PC-3 (cell line): ENCODE results near the gene XAGE1B.

ENCODE experiments used
- EZH2 ChIP-seq: fragments of 300-600 bp; sonication (generic); IDR thresholded peaks from one replicate; pipeline ENCODE4 v1.6.1; 2017; ENCODE audit warnings: antibody characterized with exemption, mild to moderate bottlenecking, low read length; ENCODE audit not compliant: unreplicated experiment
- TF ChIP-seq, protein P1 (sequence below): fragments of 300-600 bp; sonication (generic); conservative IDR thresholded peaks from 2 replicates; pipeline ENCODE4 v1.5.1; 2017; ENCODE audit warnings: antibody characterized with exemption, low read depth, mild to moderate bottlenecking, low read length

DNA sequence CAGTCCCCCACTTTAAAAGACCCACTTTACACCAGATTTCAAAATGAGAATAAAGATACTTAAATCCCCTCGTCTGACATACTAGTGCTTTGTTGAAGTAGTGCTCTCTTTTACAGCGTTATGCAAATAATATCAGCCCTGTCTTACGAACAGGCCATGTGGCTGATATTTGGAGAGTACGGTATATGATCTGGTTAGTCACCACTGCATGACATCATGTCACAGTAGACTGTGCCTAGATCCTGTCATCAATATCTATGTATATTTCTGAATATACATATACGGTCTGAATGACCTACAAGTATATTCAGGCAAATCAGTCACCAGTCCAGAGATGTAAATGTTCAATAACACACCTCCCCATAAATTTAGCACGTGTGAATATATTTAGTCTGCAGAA is 25.4 kb upstream of the XAGE1B start:
- no peak for TF ChIP-seq EZH2
- TF ChIP-seq, protein P1, sequence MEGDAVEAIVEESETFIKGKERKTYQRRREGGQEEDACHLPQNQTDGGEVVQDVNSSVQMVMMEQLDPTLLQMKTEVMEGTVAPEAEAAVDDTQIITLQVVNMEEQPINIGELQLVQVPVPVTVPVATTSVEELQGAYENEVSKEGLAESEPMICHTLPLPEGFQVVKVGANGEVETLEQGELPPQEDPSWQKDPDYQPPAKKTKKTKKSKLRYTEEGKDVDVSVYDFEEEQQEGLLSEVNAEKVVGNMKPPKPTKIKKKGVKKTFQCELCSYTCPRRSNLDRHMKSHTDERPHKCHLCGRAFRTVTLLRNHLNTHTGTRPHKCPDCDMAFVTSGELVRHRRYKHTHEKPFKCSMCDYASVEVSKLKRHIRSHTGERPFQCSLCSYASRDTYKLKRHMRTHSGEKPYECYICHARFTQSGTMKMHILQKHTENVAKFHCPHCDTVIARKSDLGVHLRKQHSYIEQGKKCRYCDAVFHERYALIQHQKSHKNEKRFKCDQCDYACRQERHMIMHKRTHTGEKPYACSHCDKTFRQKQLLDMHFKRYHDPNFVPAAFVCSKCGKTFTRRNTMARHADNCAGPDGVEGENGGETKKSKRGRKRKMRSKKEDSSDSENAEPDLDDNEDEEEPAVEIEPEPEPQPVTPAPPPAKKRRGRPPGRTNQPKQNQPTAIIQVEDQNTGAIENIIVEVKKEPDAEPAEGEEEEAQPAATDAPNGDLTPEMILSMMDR, result no peak
